A673 (cell line): ENCODE measurements around the gene BCAS1.

Experiments
- EZH2 ChIP-seq: fragments of 200-600 bp; sonication (generic); IDR thresholded peaks from 2 replicates; pipeline ENCODE4 v1.6.1; 2017; ENCODE audit warnings: borderline replicate concordance, low read depth, mild to moderate bottlenecking, mixed read lengths, antibody characterized with exemption, low read length; ENCODE audit not compliant: poor library complexity, severe bottlenecking
- TF ChIP-seq, protein P1 (sequence below): fragments of 300-800, 200-600 bp; sonication (generic); conservative IDR thresholded peaks from 2 replicates; pipeline ENCODE4 v1.5.1; 2017; ENCODE audit warnings: low read depth, mild to moderate bottlenecking, antibody characterized with exemption, low read length, moderate library complexity, mixed read lengths

DNA sequence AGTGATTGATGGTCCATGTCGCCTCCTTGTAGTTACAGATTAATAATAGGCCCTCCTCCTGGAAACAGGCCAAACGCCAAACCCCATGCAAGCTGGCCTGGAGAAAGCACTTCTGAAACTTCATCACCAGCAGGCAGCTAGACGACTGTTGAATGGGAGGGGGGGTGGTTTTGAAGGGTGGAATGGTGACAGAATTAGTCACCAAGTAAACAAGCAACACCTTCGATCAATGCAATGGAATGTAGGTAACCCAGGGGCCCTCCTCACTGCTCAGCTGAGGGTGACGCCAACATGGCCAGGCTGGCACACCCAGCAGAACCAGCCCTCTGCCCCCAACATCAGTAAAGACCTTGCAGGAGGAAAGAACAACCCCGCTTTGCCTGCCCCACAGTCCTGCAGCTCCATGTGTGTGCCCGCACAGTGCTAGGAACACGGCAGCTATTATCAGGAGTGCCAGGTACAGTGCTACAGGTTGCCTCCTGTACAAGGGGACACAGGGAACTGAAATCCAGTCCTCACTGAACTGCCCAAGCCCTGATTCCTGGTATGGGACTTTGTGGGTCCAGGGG is 2.7 kb downstream of the BCAS1 start:
- no peak for TF ChIP-seq EZH2
- TF ChIP-seq, protein P1, sequence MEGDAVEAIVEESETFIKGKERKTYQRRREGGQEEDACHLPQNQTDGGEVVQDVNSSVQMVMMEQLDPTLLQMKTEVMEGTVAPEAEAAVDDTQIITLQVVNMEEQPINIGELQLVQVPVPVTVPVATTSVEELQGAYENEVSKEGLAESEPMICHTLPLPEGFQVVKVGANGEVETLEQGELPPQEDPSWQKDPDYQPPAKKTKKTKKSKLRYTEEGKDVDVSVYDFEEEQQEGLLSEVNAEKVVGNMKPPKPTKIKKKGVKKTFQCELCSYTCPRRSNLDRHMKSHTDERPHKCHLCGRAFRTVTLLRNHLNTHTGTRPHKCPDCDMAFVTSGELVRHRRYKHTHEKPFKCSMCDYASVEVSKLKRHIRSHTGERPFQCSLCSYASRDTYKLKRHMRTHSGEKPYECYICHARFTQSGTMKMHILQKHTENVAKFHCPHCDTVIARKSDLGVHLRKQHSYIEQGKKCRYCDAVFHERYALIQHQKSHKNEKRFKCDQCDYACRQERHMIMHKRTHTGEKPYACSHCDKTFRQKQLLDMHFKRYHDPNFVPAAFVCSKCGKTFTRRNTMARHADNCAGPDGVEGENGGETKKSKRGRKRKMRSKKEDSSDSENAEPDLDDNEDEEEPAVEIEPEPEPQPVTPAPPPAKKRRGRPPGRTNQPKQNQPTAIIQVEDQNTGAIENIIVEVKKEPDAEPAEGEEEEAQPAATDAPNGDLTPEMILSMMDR = no peak
